MCF 10A (cell line): ENCODE data around the gene OS9. TPM values are rescaled to one million over a fixed set of nuclear protein-coding genes. Genes with fewer than 3 reads are reported as not detected.

Experiments used
- BruUV-seq: library from RNA; stranded (reverse); fragments of 400-500 nt; replicated peaks from 2 replicates; lab custom pipeline; 2021; lab: Mats Ljungman, UMichigan
- CTCF ChIA-PET: fragments of 300-600 bp; sonication (Branson Sonifier 250); formaldehyde crosslinking; extraction: SDS; loops from one replicate; lab custom pipeline; 2021; ENCODE audit warnings: antibody characterized with exemption, inconsistent platforms; lab: Yijun Ruan, JAX
- POLR2A ChIA-PET: fragments of 300-600, 350-650 bp; sonication (Branson Sonifier 250); formaldehyde crosslinking; extraction: SDS; loops from one replicate; lab custom pipeline; 2020; ENCODE audit warnings: antibody characterized with exemption, inconsistent platforms; lab: Yijun Ruan, JAX
- DNase-seq: peaks from one replicate; pipeline ENCODE4 v3.0.0-alpha.2; 2018; ENCODE audit not compliant: unreplicated experiment
- H3K27ac Mint-ChIP-seq: one replicate; pipeline ENCODE4 v1.8.0; 2022; ENCODE audit warnings: mild to moderate bottlenecking, low read depth, mixed read lengths; ENCODE audit not compliant: unreplicated experiment
- H3K27me3 Mint-ChIP-seq: one replicate; pipeline ENCODE4 v1.8.0; 2022; ENCODE audit warnings: mixed read lengths; ENCODE audit not compliant: insufficient read depth, unreplicated experiment
- H3K36me3 Mint-ChIP-seq: one replicate; pipeline ENCODE4 v1.8.0; 2022; ENCODE audit warnings: mild to moderate bottlenecking, moderate library complexity, mixed read lengths; ENCODE audit not compliant: insufficient read depth, unreplicated experiment
- H3K4me1 Mint-ChIP-seq: one replicate; pipeline ENCODE4 v1.8.0; 2022; ENCODE audit warnings: mixed read lengths; ENCODE audit not compliant: insufficient read depth, unreplicated experiment
- H3K4me3 Mint-ChIP-seq: one replicate; pipeline ENCODE4 v1.8.0; 2022; ENCODE audit warnings: mild to moderate bottlenecking, moderate library complexity, mixed read lengths; ENCODE audit not compliant: unreplicated experiment
- H3K9me3 Mint-ChIP-seq: one replicate; pipeline ENCODE4 v1.8.0; 2022; ENCODE audit warnings: mixed read lengths; ENCODE audit not compliant: unreplicated experiment
- intact Hi-C: fragments of 100-400 bp; cut with micrococcal nuclease; formaldehyde crosslinking; loops from 2 replicates; pipeline ENCODE4 v1.14.1; 2022
- total RNA-seq: library from RNA; stranded (reverse); gene quantifications from 2 replicates; pipeline ENCODE4 v1.2.3, GENCODE V29; 2022
- TF ChIP-seq, protein P1 (sequence below): fragments of 200-600 bp; IDR thresholded peaks from one replicate; pipeline ENCODE4 v1.8.0; 2022; ENCODE audit warnings: antibody characterized with exemption, mild to moderate bottlenecking; ENCODE audit not compliant: unreplicated experiment

Gene OS9
- total RNA-seq, 1 experiment from 2014 or later = 125 TPM

DNA sequence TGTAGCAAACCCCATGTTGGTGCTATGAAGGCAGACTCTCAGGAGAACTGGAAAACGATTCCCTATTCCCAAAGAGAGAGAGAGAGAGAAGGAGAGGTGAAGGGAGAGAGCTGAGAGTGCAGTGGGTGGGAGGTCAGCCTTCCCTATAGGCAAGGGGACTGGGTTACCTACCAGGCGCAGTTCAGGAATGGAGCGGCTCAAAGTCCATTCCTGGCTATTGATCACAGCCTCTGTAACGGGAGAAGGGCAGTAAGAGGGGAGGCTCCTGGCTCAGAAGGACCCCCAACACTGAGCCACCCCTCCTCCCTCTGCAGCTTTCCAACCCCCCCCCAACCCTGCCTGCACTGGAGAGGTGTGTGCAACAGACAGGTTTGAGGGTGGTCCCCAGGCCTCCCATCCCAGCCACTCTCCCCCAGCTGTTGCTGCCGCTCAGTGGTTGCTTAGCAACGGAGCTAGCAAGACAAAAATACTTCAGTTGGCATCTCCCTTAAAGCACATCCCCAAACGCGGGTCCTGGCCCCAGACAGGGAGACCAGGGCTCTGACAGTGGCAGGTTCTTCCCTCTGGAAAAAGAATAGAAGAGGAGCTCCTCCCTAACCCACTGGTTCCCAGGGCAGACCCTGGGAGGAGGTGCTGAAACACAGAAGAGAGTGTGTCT lies 41.4 kb downstream of the OS9 start:
- peaks cover 55% of the 10 kb centered on the region for H3K27me3 Mint-ChIP-seq
- H3K9me3 Mint-ChIP-seq = no peaks in the 10 kb centered on the region
- TF ChIP-seq, protein P1, sequence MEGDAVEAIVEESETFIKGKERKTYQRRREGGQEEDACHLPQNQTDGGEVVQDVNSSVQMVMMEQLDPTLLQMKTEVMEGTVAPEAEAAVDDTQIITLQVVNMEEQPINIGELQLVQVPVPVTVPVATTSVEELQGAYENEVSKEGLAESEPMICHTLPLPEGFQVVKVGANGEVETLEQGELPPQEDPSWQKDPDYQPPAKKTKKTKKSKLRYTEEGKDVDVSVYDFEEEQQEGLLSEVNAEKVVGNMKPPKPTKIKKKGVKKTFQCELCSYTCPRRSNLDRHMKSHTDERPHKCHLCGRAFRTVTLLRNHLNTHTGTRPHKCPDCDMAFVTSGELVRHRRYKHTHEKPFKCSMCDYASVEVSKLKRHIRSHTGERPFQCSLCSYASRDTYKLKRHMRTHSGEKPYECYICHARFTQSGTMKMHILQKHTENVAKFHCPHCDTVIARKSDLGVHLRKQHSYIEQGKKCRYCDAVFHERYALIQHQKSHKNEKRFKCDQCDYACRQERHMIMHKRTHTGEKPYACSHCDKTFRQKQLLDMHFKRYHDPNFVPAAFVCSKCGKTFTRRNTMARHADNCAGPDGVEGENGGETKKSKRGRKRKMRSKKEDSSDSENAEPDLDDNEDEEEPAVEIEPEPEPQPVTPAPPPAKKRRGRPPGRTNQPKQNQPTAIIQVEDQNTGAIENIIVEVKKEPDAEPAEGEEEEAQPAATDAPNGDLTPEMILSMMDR = no peak
- ChIA-PET POLR2A (interaction anchor here (0.7 to 4.5 kb wide), 5 partner anchors 8 to 41 kb away, joined by 3 to 17 read pairs (median 5); partner anchors contain the start of genes OS9 and TSPAN31), CTCF (interaction anchor here (0.6 to 4.2 kb wide), 11 partner anchors 10 to 847 kb away, joined by 3 to 43 read pairs (median 4); no protein-coding TSS in a partner anchor)
- H3K27ac Mint-ChIP-seq = no peak overlapping the region
- peaks cover 11% of the 10 kb centered on the region for H3K4me1 Mint-ChIP-seq
- intact Hi-C loops = no loop called here
- no TSS peak for BruUV-seq
- no peak overlapping the region for H3K4me3 Mint-ChIP-seq
- no peaks in the 10 kb centered on the region for H3K36me3 Mint-ChIP-seq
- DNase-seq = no peak

DNA sequence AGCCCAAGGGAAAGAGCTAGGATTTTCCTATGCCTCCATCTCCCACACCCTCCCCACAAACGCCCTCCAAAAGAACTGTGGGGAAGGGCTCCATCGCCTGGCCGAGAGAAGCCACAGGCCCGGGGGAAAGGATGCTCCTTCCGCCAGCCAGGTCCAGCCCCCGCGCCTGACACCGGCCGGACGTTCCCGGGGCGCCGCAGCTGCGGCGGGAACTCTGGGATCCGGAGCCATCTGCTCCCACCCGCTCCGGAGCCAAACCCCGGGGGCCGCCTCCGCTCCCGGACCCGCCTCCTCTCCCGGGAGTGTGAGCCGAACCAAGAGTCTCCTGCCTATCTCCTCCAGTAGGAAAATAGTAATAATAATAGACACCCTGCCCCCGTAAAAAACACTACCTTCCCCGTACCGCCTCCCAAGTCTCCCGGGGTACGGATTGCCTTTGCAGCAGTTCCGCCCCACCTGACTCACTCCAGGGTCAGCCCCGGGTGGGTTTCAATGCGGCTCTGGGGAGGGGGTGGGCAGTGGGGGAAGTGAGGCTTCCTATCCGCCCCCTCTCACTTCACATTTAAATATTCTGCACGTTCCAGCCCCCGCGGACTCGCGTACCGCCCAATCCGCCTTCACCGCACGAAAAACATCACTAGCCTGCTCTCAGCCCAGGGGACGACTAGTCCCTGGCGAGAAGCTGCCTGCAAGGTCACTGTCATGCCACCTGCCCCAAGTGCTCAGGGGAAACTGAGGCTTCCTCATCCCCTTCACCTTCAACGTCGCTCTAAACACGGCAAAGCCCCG lies 42.2 kb downstream of the OS9 start:
- intact Hi-C loops = loop anchor here (2.0 kb wide), 1 partner anchor 153 kb away; no protein-coding TSS in a partner anchor
- CTCF ChIA-PET = interaction anchor here (0.6 to 4.2 kb wide), 10 partner anchors 10 to 278 kb away, joined by 3 to 43 read pairs (median 4); partner anchors contain the start of gene TSFM
- Mint-ChIP-seq H3K4me3 (peak overlapping the region; percentile 66), H3K4me1 (peaks cover 11% of the 10 kb centered on the region), H3K27me3 (peaks cover 64% of the 10 kb centered on the region), H3K27ac (no peak overlapping the region), H3K9me3 (no peaks in the 10 kb centered on the region), H3K36me3 (no peaks in the 10 kb centered on the region)
- BruUV-seq = no TSS peak
- peak; percentile 56 for DNase-seq
- TF ChIP-seq, protein P1 = peak; percentile 37
- POLR2A ChIA-PET = interaction anchor here (0.5 to 4.5 kb wide), 4 partner anchors 9 to 105 kb away, joined by 3 to 17 read pairs (median 7); partner anchors contain the start of gene TSPAN31

DNA sequence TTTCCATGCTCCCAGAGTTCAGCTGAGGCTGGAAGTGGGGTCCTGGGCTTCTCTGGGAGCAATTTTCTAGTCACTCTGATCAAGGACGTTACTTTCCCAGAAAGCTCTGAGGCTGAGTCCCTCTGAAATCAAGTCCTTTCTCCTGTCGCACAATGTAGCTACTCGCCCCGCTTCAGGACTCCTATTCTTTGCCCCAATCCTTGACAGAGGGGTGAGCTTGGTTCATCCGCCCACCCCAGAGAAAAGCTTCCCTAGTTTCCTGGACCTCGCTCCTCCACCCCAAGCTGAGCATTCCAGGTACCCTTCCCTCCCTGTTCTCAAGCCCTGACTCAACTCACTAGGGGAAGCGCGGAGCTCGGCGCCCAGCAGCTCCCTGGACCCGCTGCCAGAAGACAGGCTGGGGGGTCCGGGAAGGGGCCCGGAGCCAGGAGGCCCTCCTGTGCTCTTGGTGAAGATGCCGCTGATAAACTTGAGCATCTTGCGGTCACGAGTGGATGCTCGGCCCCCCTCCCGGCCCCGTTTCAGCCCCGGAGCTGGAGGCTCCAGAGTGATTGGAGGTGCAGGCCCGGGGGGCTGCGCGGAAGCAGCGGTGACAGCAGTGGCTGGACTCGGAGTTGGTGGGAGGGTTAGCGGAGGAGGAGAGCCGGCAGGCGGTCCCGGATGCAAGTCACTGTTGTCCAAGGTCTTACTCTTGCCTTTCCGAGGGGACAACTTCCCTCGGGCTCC lies 43.0 kb downstream of the OS9 start:
- POLR2A ChIA-PET = interaction anchor here (0.5 to 4.5 kb wide), 3 partner anchors 8 to 106 kb away, joined by 3 to 17 read pairs (median 5); partner anchors contain the start of gene TSPAN31
- Mint-ChIP-seq H3K4me1 (peaks cover 11% of the 10 kb centered on the region), H3K4me3 (peak overlapping the region; percentile 66), H3K27me3 (peaks cover 68% of the 10 kb centered on the region), H3K9me3 (no peaks in the 10 kb centered on the region), H3K27ac (no peak overlapping the region), H3K36me3 (no peaks in the 10 kb centered on the region)
- no TSS peak for BruUV-seq
- TF ChIP-seq, protein P1 = no peak
- DNase-seq = no peak
- intact Hi-C loops = loop anchor here (2.0 kb wide), 1 partner anchor 154 kb away; no protein-coding TSS in a partner anchor
- CTCF ChIA-PET = interaction anchor here (0.6 to 4.2 kb wide), 10 partner anchors 11 to 279 kb away, joined by 3 to 43 read pairs (median 4); partner anchors contain the start of gene TSFM
